SU-DHL-6 (cell line): ENCODE results near the gene CECR2.

Source experiments
- EZH2phosphoT487 ChIP-seq: fragments of 200-600 bp; sonication (generic), shearing (Covaris generic); conservative IDR thresholded peaks from 2 replicates; pipeline ENCODE4 v1.6.1; 2018; ENCODE audit warnings: mild to moderate bottlenecking, antibody characterized with exemption, low read length, moderate library complexity, mixed read lengths
- TF ChIP-seq, protein P1 (sequence below): fragments of 200-600 bp; sonication (generic); IDR thresholded peaks from one replicate; pipeline ENCODE4 v1.5.1; 2017; ENCODE audit warnings: antibody characterized with exemption, mild to moderate bottlenecking, low read length, moderate library complexity; ENCODE audit not compliant: insufficient read depth, poor library complexity, severe bottlenecking

- TF ChIP-seq, protein P1, sequence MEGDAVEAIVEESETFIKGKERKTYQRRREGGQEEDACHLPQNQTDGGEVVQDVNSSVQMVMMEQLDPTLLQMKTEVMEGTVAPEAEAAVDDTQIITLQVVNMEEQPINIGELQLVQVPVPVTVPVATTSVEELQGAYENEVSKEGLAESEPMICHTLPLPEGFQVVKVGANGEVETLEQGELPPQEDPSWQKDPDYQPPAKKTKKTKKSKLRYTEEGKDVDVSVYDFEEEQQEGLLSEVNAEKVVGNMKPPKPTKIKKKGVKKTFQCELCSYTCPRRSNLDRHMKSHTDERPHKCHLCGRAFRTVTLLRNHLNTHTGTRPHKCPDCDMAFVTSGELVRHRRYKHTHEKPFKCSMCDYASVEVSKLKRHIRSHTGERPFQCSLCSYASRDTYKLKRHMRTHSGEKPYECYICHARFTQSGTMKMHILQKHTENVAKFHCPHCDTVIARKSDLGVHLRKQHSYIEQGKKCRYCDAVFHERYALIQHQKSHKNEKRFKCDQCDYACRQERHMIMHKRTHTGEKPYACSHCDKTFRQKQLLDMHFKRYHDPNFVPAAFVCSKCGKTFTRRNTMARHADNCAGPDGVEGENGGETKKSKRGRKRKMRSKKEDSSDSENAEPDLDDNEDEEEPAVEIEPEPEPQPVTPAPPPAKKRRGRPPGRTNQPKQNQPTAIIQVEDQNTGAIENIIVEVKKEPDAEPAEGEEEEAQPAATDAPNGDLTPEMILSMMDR: no peak
- no peak for TF ChIP-seq EZH2phosphoT487
Measured at GRCh38 chr22:17429516-17429915, 60.3 kb downstream of the CECR2 start.
